ENCODE data around the gene SLC16A5.

DNA sequence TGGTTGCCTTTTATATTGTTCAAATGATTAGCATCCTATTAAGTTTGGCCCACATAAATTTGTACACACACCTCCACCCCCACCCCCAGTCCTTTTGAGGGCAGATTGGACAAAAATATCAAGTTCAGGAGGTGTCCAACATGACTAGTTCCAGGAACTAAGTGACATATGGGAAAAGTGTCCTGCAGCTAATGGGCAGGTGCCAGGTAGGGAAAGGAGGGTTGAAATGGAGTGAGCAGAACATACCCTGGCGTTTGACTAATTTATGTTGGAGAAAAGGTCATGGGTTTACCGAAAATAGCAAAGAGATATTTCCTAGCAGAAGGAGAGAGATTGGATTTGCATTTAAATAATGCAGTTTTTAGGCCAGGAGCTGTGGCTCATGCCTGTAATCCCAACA is 35.8 kb upstream of the SLC16A5 start:
- no peak for TF ChIP-seq CTCF (IDR thresholded peaks at IDR 0.05)
- no peak for TF ChIP-seq POLR2AphosphoS5 (IDR thresholded peaks at IDR 0.05)
- TF ChIP-seq EP300 (IDR thresholded peaks at IDR 0.05), result no peak
- no peak for TF ChIP-seq POLR2A (IDR thresholded peaks at IDR 0.05)
